HG03432 (cell line): ENCODE data around the gene GOLGB1.

Source experiments
- ATAC-seq: cut with Tn5 transposase; IDR thresholded peaks from one replicate; pipeline ENCODE4 v1.9.1; 2021; ENCODE audit warnings: mild to moderate bottlenecking, moderate library complexity; ENCODE audit not compliant: unreplicated experiment

Gene GOLGB1

DNA sequence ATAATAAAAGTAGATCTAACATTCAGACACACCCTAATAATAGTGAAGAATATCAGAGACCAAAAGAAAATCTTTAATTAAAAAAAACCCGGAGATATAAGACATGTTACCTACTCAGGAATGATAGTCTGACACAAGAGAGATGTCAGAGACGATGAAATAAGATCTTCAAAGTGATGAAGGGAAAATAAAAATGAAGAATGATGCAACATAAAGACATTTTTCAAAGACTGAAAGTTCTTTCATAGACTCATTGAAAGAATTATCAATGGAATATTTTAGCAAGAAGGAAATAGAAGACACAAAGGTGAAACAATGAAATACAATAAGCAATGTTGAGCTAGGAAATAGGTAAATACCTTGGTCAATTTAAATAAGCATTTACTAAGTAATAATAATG lies 108.4 kb downstream of the GOLGB1 start:
- ATAC-seq = no peak

DNA sequence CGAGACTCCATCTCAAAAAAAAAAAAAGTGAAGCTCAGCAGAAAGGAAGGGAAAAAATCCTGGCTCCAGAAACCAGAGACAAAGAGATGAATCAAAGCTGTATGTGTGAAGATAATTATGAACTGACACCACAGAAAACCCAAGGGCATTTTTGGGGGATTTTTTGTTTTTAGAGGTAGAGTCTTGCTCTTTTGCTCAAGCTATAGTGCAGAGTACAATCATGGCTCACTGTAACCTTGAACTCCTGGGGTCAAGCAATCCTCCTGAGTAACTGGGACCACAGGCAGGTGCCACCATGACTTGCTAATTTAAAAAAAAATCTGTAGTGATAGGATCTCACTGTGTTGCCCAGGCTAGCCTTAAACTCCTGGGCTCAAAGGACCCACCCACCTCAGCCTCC lies 111.6 kb downstream of the GOLGB1 start:
- ATAC-seq = no peak

DNA sequence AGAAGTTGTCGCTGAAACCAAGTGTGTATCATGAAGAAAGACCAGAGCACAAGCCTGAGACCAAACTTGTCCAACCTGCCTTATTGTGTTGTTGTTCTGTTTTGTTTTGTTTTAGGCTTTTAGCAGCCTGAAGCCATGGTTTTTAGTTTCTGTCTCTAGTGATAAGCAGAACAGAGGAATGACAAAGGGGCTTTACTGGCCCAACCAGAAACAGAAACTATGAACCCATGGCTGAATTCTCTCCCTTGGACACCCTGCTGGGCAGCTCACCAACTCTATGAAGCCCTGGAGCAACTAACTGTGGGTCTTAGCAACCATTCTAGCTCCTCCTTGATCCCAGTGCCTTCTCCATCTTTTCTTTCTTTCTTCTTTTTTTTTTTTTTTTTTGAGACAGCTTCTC lies 119.2 kb downstream of the GOLGB1 start:
- no peak for ATAC-seq

DNA sequence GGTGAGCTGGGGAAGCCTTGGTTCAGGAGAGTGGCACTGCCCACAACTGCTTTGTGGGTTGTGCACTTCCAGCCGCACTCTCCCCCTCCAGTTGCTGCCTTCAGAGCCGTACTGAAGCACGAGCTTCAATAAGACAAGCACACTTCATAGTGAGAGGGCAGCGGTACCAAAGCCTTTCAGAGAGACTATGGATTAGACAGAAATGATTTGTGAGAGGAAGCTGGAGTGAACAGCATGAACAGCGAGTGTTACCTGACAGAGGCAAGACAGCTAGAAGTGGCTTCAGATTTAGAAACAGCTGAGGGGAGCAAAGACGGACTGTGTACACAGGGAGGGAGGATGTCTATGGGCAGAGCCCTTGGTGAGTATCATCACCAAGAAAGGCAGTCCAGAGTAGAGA lies 119.9 kb downstream of the GOLGB1 start:
- ATAC-seq = no peak

DNA sequence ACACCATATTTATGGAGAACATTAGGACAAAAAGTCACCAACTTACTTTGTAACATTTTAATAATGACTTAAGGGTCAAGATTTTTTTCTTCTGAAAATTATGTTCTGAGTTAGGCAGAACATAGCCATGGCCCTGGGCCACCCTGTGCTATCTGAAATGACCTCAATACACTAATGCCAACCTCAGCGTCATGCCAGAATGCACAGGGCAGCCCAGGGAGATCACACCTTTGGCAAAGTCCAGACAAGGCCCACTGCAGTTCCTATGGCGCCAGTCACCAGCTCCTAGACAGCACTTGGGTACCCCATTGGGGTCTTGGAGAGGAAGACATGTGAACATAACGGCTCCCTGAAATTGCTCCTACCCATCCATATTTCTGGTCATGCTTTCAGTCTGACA lies 121.9 kb downstream of the GOLGB1 start:
- no peak for ATAC-seq

DNA sequence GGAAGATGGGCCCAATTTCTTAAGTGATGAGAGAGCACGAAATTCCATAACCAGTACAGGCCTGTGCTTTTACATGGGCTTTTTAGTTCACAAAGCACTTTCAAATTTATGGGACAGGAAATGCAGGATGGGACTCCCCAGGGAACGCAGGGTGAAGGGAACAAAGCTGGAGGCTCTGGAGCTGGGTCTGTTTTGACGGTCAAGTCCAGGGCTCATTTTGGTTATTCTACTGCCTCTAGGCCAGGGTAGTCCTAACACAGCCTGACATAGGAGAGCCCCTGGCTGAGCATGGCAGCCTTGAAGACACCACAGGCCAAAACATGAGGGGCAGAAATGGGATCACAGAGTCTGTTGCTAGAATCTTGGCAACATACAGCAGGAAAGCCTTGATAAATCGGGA lies 122.3 kb downstream of the GOLGB1 start:
- ATAC-seq = no peak

DNA sequence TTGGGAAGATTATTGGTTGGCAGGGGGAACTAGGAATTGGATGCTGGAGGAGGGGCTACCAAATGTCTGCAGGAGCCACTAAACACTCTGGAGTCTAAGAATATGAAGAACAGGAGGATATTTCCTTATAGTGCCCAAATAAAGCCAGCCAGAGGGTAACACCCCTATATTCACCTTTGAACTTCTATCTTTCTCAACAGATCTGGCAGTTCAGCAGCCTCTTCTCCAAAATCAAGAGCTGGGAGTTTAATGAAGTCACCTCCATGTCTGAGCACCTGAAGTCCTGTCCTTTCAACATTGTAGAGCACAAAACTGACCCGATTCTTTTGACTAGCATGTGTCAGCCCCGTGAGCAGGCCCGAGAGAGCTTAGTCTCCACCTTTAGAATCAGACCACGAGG lies 123.0 kb downstream of the GOLGB1 start:
- ATAC-seq = no peak

DNA sequence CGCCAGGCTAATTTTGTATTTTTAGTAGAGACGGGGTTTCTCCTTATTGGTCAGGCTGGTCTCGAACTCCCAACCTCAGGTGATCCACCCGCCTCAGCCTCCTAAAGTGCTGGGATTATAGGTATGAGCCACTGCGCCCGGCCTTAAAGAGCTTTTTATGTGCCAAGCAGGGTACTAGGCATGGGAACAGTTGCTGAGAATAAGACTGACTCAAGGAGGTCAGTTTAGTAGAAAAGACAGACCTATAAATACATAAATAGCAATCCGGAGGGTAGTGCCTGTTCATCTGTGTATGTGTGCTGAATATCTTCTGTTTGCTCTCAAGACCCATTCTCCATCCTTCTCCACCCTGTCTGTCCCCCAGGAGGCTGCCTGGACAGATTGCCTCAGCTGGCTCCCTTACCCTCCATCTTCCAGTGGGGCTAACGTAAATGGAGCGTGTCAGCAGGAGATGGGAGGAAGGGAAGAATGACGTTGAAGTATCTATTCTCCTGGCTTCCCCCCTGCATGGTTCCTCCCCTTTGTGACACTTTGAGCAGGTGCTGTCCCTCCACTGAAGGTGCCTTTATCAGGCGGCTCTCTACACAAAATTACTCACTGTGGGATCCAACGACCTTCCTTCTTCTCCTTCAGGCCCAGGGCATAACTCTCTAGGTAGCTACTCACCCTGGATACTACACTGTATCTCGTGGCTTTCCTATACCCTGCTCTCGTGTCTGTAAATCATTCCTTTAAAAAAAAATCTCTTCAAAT lies 125.2 kb downstream of the GOLGB1 start:
- ATAC-seq = no peak

DNA sequence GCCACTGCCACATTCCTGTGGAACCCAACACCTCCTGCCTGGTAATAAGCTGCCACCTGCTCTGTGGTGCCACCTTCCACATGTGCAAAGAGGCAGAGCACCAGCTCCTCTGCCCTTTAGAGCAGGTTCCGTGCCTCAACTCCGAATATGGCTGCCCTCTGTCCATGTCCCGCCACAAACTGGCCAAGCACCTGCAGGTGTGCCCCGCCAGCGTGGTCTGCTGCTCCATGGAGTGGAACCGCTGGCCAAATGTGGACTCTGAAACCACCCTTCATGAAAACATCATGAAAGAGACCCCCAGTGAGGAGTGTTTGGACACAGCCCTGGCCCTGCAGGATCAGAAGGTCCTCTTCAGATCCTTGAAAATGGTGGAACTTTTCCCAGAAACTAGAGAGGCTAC lies 128.1 kb downstream of the GOLGB1 start:
- no peak for ATAC-seq

DNA sequence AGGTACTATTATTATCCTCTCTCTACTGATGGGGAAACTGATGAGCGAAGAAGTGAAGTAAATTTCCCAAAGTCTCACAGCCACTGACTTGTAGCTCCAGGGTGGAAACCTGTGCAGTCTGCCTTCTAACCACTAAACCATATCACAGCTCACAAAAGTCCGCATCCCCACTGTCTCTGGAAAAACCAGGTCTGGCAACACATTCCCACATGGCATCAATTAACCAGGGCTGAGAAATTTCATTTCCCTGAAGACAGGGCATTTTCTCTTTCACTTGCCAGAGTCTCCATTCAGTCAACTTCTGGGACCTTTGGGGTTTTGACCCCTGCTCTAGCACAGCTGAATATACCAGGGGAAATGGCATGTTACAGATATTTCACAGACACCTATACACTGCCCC lies 129.8 kb downstream of the GOLGB1 start:
- ATAC-seq = no peak
